GM19324 (cell line): ENCODE data around the gene COMMD10.
A peak's percentile ranks its signal among the peaks of the same experiment; 100 is the strongest.

ENCODE experiments used
- ATAC-seq: cut with Tn5 transposase; IDR thresholded peaks from one replicate; pipeline ENCODE4 v1.9.1; 2021; ENCODE audit warnings: mild to moderate bottlenecking, moderate library complexity; ENCODE audit not compliant: unreplicated experiment, low FRiP score

COMMD10 gene

DNA sequence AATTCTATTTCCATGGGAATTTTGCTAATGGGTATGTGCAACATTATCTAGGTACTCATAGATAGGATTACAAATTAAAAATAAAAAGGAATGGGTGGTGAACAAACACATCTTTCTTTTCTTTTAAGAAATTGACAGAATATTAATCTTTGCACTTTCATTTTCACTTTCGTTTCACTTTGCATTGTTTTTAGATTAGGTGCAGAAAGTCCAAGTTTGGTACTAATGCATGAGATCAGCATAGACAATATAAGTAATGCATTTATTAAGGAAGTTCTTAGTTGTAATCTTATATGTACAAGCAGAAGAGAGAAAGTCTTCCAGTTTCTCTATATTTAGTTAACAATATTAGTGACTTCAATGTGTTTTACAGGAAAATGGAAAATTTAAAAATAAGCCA is 196.5 kb downstream of the COMMD10 start:
- ATAC-seq: no peak

DNA sequence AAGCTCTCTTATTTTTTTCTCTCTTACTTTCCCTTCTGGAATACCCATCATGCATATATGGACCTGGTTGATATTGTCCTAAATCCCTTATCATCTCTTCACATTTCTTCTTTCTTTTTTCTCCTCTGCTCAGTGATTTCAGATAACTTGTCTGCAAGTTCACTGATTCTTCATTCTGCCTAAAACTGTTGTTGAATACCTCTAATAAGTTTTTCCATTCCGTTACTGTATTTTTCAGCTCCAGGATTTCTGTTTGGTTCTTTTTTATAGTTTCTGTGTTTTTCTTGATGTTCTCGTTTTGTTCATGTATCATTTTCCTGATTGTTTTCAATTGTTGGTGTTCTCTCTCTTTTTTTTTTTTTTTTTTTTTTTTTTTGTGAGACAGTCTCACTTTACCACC is 203.7 kb downstream of the COMMD10 start:
- no peak for ATAC-seq

DNA sequence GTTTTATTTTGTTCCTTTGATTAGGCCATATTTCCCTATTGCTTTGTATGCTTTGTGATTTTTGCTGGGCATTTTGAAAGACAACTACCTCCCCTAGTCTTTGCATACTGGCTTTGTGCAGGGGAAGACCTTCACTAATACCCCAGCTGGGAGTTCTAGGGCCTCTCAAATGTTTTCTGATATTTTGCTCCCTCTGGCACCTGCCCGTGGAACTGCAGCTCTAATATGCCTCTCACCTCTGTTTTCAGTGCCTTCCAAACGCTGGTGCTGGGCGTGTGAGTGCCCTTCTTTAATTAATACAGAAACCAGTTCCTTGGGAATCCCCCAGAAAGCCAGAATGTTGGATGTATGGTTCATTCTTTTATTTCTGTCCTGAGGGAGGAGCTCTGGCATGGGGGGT is 204.5 kb downstream of the COMMD10 start:
- ATAC-seq: no peak

DNA sequence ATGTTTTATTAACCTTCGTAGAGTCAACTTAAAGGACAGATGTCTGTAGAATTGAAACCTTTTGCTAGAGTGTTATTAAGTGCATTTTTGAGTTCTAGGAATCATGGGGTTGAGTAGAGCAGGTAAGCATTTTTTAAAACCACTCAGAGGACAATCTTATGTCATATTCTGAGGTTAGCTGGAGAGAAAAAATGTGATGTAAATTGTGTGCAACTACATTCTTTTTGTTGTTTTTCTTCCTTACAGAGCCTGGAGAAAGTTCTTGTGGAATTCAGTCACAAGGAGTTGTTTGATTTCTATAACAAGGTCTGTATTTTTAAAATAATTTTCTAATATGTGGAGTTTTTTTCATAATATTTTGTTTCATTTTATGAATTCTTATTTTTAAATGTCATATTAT is 206.4 kb downstream of the COMMD10 start:
- ATAC-seq: no peak

DNA sequence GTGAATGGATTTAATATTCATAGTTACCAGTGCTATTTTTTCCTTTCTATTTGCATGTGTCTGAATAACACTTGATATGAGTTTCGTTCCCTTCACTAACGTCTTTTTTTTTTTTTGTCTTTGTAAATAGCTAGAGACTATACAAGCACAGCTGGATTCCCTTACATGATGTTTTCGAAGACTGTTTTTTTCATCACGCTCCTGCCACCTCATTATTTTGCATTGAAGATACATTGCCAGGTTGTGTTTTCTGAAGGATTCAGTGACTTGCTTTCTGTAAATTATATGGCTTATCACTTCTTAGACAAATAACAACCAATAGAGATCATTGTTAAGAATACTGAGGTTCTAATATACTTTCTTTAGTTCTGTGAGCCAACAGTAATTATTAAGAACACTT is 207.5 kb downstream of the COMMD10 start:
- no peak for ATAC-seq

DNA sequence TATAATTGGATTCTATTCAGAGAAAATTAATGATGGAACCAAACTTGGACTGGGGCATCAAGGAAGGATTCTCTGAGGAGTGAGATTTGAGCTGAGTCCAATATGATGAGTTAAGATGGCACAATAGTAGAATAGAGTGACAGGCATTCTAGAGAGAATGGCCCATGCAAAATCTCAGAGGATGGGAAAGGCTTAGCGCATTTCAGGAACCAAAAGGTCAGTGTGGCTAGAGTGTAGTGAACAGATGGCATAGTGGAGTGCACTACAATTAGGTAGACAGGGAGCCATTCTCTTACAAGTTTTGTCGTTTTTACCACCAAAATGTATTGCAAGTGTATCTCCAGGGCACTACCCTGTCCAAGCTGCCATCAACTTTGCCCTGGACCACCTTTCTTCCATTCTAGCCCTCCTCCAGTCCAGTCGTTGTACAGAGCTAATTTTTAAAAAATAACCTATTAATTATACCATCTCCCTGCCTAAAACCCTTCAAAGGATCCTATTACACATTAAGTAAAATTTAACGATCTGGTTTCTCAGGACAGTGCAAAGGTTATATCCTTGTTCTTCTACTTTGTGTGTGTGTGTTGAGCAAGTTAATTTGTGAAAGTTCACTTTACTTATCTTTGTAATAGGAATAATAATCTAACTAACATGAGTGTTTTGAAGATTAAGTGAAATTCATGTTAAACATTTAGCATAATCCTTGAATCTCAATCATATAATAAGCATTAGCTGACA is 211.7 kb downstream of the COMMD10 start:
- no peak for ATAC-seq

DNA sequence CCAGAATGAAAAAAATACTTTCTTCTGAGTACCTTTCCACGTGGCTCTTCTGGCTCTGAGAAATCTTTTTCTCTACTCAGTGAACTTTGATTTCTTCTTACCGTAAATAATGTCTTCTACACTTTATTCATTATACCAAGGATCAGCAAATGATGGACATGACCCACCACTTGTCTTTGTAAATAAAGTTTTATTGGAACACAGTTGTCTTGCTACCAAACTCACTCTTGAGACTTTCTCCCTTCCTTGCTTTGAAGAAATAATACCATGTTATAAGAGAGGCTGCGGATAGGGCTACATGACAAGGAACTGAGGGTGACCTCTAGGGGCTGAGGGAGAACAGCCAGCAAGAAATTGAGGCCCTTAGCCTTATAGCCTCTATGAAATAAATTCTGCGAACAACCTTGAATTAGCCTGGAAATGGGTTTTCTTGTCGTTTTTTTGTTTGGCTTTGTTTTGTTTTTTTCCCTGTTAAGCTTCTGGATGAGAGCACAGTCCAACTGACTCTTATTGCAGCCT is 212.5 kb downstream of the COMMD10 start:
- ATAC-seq: no peak

DNA sequence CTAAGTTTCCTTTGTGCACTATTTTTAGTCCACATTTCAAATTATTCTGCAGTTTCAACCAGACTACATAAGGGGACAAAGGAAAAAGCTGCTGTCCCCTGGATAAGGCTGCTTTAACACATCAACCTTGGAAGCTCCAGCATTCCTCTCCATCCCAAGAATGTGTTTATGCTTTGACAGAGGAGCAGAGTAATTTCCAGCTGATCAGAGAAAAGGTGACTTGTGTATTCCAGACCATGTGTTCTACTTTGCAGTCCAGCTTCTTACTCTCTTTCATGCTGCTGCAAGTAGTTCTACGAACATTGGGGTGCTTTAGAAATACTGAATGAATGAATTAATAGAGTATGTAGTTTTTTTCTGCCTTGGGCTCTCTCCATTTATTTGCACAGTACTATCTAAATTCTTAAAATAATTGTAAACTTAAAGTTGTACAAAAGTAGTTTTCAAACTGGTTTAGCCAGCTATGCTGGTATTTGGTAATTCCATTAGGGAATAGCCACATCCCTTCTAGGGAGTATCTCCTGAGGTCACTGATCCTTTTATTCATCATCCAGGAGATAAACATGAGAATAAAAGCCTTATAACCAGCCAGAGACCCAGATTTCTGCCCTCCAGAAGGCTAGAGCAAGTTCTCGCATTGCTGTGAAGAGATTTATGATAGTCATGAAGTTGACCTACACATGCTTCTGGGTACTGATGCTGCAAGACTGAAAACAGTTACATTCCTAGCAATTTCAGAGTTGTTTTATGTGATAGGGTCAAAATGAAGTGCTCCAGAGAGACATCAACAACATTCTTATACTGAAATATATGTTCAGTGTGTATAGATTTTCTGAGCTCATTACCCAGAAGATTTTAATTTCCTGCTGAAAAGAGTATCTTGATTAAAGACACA is 215.2 kb downstream of the COMMD10 start:
- no peak for ATAC-seq

DNA sequence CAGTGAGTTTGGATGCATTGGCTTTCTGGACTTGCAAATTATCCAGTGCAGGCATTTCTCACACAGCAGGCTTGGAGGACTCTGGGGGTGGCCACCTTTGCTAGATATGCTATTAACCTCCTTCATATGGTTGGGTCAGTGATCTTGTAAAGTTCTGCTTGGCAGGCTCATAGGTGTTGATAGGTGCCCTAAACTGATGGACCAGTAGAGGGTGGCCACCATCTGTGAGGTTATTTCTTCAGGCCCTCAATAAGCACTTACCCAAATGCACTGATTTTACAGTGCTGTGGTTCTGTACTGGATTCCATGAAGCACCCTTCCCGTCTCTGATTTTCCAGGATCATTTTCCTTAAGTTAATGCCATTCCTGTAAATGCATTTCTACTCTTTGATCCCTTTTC is 216.3 kb downstream of the COMMD10 start:
- ATAC-seq: no peak

DNA sequence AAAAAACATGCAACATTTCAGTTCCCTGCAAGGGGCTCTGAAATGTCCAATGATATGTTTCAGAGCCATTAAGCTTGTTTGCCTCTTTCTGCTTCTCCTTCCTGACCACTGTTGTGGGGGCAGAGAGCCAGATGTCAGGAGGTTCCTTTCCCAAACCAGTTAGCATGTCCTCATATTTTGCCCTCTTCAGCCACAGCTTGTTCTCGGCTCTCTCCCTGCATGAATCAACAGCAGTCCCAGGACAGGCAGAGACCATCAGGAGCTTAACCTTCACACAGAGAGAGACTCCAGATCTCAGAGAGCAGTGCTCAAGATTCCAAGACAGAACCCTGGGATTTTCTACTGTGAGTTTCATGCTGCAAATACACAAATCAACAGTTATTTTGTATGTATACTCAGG is 218.5 kb downstream of the COMMD10 start:
- no peak for ATAC-seq

DNA sequence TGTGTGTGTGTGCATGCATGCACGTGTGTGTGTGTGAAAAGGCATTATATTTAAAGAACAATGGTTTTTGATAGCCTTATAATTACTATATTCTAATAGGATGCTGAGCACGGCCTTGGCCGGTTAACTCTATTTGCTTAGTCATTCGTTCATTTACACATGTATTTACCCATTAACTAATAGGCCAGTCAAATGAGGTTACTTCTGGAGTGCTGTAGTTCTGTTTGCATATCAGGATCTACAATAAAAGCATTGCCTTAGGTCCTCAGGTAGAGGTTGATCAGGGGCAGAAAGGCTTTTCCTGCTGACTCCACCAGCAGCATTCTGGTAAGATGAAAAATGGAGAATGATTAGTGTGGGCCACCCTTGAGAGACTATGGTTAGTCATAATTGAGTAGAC is 219.0 kb downstream of the COMMD10 start:
- no peak for ATAC-seq

DNA sequence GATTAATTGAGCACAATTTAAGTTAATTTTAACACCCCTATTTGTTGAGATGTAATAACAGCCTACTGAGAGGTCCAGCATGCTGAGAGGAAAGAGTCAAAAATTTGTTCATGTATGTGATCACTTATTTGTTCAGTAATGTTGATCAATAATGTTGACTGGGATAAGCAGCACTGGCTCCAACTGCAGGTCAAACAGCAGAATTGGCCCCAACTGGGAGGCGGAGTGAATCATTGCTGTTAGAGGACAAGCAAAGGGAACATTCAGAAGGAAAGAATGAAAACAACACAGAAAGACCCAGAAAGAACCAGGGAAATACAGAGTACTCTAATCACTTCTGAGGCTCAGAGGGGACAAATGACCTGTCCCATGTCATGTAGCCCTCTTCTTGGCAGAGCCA is 221.1 kb downstream of the COMMD10 start:
- no peak for ATAC-seq

DNA sequence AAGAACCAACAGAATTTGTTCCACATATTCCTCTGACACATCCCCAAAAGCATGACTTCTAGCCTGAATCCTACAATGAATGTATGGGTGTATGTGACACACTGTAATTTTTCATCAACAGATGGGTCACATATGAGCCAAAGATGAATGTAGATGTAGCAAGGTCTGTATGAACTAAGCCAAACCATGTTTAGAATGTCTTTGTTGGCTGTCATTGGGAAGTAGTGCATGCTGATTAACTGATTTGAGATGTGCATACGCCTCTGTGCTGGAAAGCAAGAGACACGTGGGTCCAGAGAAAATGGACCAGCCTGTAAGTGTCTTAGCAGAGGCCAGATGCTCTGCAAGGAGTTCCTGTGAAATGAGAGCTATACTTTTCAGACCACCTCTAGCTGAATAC is 222.0 kb downstream of the COMMD10 start:
- ATAC-seq: no peak

DNA sequence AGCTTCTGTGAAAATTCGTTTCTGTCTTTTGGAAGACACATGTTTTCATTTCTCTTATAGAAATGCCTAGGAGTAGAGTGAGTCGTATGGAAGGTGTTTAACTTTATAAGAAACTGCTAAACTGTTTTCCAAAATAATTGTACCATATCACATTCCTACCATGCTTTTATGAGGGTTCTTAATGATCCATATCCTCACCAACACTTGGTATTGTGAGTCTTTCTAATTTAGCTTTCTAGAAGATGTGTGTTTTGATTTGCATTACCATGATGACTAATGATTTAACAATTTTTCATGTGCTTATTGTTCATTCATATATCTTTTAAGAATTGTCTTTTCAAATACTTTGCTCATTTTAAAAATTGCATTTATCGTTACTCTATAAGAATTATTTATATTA is 223.6 kb downstream of the COMMD10 start:
- ATAC-seq: no peak

DNA sequence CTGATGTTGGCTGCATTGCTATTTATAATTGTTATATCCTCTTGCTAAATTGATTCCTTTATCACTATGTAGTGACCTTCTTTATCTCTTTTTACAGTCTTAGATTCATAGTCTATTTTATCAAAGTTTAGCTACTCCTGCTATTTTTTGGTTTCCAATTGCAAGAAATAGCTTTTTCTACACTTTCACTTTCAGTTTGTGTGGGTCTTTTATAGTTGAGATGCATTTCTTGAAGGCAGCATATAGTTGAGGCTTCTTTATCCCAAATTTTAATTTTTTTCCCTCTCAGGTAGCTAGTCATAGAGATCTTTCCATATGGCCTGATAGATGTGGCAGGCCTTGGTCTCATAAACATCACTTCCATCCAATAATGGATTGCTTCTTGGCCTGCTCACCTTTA is 228.5 kb downstream of the COMMD10 start:
- no peak for ATAC-seq

DNA sequence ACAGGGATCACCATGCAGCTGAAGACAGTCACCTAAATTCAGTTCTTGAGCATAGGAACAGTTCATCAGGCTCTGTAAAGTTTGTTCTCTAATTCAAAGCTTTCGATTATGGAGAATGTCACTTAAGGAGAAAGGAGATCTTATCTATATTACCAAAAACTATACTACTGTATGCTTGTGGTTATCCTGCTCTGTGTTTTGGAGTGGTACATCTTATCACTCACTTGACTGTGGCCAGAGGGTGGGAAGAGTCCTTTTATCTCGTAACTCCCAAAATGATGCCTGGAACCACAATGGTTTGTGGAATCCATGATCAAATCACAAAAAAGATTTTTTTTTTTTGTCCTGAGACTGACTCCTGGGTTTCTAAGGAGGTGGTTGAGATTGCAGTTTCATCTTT is 230.7 kb downstream of the COMMD10 start:
- ATAC-seq: no peak

DNA sequence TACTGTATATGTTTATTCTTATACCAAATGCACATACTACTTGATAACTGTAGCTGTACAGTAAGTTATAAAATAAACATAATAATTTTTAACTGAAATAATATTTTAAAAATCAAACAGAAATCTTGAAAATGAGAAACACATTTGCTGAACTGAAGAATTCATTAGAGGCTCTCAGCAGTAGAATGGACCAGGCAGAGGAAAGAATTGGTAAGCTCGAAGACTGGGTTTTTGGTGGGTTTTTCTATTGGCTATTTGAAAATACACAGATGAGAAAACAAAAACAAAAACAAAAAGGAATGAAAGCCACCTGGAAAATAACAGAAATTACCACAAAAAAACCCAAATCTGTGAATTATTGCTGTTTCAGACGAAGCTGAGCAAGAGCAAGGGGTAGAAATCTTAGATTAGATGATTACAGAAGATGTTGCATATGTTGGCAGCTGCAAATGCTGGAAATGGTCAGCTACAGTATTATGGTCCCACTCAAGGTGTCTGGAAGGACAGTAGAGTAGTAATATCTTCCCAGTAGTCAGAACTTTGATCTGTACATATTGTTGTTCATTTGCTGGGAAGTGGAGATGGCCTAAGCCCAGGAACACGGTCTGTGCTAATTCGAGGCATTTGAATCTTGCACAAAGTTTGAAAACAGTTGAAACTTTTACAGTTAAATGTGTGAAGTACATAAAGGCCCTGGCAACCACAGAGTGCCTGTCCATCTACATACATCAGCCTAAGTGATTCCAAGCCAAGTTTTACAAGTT is 233.4 kb downstream of the COMMD10 start:
- ATAC-seq: no peak

DNA sequence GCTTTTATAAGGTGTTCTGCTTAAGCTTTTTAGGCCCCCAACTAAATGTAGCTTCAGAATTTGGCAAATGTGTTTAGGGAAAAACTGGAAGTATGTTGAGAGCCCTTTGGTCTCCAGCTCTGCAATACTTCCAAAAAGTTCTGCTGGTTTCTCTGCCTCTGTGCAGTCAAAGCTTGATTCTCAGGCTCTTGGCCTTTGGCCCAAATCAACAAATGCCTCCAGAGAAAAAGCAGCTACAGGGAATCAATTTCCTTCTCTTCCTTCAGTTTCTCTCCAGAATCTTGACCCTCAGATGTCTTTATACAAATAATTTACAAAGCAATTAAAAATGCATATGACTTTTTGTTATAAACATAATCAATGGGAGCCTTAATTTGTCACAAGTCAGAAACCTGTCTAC is 235.7 kb downstream of the COMMD10 start:
- no peak for ATAC-seq

DNA sequence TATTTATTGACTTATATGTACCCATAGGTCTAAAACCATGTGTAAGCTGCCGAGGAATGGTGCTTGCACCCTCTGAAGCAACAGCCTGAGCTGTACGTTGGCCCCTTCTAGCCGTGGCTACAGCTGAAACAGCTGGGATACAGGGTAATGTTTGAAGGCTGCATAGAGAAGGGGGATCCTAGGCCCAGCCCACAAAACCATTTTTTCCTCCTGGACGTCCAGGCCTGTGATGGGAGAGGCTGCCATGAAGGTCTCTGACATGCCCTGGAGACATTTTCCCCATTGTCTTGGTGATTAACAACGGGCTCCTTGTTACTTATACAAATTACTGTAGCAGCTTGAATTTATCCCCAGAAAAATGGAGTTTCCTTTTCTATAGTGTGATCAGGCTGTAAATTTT is 244.7 kb downstream of the COMMD10 start:
- no peak for ATAC-seq

DNA sequence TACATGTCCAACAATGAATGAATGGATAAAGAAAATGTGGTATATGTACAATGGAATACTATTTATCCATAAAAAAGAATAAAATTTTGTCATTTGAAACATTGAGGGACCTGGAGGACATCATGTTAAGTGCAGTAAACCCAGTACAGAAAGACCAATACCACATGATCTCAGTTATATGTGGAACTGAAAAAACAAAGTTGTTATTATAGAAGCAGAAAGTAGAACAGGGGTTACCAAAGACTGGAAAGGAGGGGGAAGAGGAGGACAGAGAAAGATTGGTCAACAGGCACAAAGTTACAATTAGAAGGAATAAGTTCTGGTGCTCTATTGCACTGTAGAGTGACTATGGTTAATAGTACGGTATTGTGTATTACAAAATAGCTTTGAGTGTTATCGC is 256.0 kb downstream of the COMMD10 start:
- peak; percentile 79 for ATAC-seq
